ENCODE measurements around the gene NTN1. TPM values are rescaled to one million over a fixed set of nuclear protein-coding genes. Genes with fewer than 3 reads are reported as not detected.
A peak's percentile ranks its signal among the peaks of the same experiment; 100 is the strongest.

NTN1 gene
- total RNA-seq, 4 donors from 2014 or later: 9.8 to 33.6 (median 17.6) TPM

DNA sequence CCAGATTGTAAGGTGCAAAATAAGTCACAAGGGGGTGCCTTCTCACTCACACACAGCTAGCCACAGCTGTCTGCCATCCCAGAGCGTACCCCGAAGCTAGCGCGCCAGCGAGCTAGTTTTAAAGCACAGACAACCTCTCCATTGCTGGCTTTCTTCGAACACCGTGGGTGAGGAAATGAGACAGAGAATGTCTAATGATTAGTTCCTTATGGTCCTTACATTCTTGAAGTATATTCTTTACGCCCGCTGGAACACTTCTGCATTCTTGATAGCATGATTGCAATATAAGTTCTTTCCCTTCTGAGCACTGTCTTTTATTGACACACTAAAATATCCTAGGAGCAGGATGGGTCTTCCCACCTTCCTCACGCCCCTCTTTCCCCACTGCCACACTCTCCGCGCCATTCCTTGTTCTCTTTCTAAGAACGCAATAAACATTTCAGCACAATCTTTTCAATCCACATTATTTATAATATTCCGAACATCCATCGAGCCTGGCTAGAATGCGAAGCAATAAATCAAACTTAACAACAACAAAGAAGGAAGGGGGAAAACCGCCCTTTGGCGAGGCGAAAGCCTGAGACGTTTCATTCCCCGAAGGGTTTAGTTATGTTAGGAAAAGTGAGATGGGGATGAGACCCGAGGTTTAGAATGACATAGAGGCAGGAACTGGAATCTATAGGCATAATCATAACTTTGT lies 251.3 kb downstream of the NTN1 start:
- intact Hi-C loops (cut with DNase I): no loop called here
- no peaks in the 10 kb centered on the region for H3K27me3 ChIP-seq
- no peaks in the 10 kb centered on the region for H3K9me3 ChIP-seq
- H3K27ac ChIP-seq: peak overlapping the region; percentile 30 to 66 (median 52)
- no peak for DNase-seq
- peak overlapping the region in 1 of 4 donors; percentile 37 for H3K4me3 ChIP-seq
- H3K4me1 ChIP-seq: no peaks in the 10 kb centered on the region
- H3K36me3 ChIP-seq: no peaks in the 10 kb centered on the region
- TF ChIP-seq POLR2A (IDR thresholded peaks at IDR 0.05): no peak
- TF ChIP-seq, protein P1, sequence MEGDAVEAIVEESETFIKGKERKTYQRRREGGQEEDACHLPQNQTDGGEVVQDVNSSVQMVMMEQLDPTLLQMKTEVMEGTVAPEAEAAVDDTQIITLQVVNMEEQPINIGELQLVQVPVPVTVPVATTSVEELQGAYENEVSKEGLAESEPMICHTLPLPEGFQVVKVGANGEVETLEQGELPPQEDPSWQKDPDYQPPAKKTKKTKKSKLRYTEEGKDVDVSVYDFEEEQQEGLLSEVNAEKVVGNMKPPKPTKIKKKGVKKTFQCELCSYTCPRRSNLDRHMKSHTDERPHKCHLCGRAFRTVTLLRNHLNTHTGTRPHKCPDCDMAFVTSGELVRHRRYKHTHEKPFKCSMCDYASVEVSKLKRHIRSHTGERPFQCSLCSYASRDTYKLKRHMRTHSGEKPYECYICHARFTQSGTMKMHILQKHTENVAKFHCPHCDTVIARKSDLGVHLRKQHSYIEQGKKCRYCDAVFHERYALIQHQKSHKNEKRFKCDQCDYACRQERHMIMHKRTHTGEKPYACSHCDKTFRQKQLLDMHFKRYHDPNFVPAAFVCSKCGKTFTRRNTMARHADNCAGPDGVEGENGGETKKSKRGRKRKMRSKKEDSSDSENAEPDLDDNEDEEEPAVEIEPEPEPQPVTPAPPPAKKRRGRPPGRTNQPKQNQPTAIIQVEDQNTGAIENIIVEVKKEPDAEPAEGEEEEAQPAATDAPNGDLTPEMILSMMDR (IDR thresholded peaks at IDR 0.05): no peak
- WGBS, 2 donors: 67 to 78% methylated on average over 22 of the region's 22 CpGs

DNA sequence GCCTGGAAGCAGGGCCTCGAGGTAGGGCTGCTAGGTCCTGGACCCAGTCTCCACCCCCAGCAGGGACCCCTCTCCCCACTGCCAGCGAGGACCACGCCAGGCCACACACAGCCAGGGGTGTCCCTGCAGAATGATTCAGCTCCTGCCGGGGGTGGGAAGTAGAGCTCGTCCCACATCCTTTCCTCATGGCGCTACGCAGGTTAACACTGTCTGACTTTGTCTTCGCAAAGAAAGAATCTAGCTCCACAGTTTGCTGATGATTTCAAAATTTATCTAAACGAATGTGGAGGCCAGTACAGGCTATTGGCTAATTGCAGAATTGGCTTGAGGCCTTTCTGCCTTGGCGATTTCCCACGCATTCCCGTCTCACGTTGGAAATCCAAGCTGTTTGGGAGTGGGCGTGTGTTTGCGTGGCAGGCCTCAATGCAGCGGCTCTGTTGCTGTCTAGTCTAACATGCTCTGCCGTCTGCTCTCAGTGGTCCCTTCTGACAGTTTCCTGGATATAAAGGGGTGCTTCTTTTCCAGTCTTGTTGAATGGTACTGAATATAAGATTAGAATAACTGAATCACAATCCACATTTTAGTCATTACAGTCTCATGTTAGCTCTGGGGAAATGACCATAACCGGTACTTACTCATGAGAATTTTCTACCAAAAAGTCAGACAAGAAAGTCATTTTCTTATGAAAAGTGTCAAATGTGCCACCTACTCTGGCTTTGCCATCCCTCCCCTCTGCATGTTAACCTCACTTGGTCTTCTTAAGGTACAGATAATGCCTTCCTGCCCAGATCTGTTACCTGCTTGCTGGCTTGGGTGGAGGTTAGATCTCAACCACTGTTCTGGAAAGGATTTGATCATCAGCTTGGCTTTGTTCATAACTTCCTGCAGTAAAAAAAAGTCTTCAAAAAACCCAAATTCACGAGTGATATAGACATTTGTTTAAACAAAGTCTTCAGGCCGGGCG lies 252.4 kb downstream of the NTN1 start:
- Histone ChIP-seq H3K9me3 (no peaks in the 10 kb centered on the region), H3K4me3 (peak overlapping the region in 1 of 4 donors; percentile 37), H3K36me3 (no peaks in the 10 kb centered on the region), H3K27me3 (no peaks in the 10 kb centered on the region), H3K27ac (peak overlapping the region; percentile 30 to 66 (median 52)), H3K4me1 (no peaks in the 10 kb centered on the region)
- 64 to 71% methylated on average over 19 to 20 of the region's 21 CpGs for WGBS, 2 donors
- DNase-seq: no peak
- TF ChIP-seq, protein P1 (IDR thresholded peaks at IDR 0.05): no peak
- no peak for TF ChIP-seq POLR2A (IDR thresholded peaks at IDR 0.05)
- intact Hi-C loops (cut with DNase I): no loop called here

DNA sequence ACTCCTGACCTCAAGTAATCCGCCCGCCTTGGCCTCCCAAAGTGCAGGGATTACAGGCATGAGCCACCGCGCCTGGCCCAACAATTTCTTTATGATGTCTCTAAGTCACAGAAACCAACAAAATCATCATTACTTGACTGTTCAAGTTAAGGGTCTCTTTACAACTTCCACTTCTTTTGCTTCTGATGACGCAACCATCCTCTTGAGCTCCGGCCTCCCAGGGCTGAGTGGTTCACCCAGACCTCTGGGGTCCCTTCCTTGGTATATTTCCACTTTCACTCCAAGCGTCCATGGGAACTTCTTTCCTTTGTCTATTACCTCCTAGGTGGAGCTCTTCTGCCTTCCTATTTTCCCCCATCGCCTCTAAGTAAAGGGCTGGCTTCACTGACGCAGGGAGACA lies 253.7 kb downstream of the NTN1 start:
- 95 to 96% methylated on average over 9 of the region's 9 CpGs for WGBS, 2 donors
- TF ChIP-seq POLR2A (IDR thresholded peaks at IDR 0.05): no peak
- TF ChIP-seq, protein P1 (IDR thresholded peaks at IDR 0.05): no peak
- Histone ChIP-seq H3K27ac (no peak overlapping the region), H3K4me1 (no peaks in the 10 kb centered on the region), H3K9me3 (no peaks in the 10 kb centered on the region), H3K36me3 (no peaks in the 10 kb centered on the region), H3K27me3 (no peaks in the 10 kb centered on the region), H3K4me3 (no peak overlapping the region)
- no peak for DNase-seq
- intact Hi-C loops (cut with DNase I): no loop called here

DNA sequence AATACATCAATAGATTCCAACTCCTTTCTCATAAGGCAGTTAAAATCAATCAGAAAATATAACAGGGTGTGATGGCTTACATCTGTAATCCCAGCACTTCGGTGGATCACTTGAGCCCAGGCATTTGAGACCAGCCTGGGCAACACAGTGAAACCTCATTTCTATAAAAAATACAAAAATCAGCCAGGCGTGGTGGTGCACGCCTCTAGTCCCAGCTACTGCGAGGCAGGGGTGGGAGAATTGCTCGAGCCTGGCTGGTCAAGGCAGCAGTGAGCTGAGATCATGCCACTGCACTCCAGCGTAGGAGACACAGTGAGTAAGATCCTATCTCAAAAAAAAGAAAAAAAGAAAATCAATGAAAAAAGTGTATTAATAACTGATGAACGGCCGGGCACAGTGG lies 258.6 kb downstream of the NTN1 start:
- intact Hi-C loops (cut with DNase I): no loop called here
- H3K9me3 ChIP-seq: no peaks in the 10 kb centered on the region
- H3K4me3 ChIP-seq: no peak overlapping the region
- no peaks in the 10 kb centered on the region for H3K36me3 ChIP-seq
- peaks cover 0 to 9% (median 2%) of the 10 kb centered on the region in 3 donors for H3K4me1 ChIP-seq
- WGBS, 2 donors: 87 to 92% methylated on average over 8 of the region's 8 CpGs
- TF ChIP-seq, protein P1 (IDR thresholded peaks at IDR 0.05): no peak
- no peak for TF ChIP-seq POLR2A (IDR thresholded peaks at IDR 0.05)
- H3K27me3 ChIP-seq: no peaks in the 10 kb centered on the region
- H3K27ac ChIP-seq: no peak overlapping the region
- DNase-seq: no peak

DNA sequence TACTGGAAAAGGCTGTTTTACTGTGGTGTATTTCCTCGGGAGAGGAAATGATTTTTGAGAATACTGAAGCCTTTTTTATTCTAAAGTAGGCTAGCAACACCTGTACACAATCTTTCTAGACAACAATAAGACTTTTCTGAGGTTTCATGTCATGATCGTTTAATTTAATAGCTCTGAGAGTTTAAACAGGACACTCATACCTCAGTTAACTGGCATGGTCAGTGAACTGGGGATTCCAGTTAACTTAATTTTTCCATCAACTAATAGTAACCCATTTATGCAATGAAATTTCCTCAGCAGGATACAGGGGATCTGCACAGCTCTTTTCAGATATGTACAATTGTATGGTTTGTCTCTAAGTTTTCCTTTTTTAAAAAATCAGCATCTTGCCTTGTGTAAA lies 262.6 kb downstream of the NTN1 start:
- Histone ChIP-seq H3K4me1 (peaks cover 0 to 30% (median 5%) of the 10 kb centered on the region in 3 donors), H3K4me3 (no peak overlapping the region), H3K27me3 (no peaks in the 10 kb centered on the region), H3K27ac (no peak overlapping the region), H3K9me3 (no peaks in the 10 kb centered on the region), H3K36me3 (no peaks in the 10 kb centered on the region)
- 58 to 82% methylated on average over 2 of the region's 2 CpGs for WGBS, 2 donors
- TF ChIP-seq POLR2A (IDR thresholded peaks at IDR 0.05): no peak
- TF ChIP-seq, protein P1 (IDR thresholded peaks at IDR 0.05): no peak
- intact Hi-C loops (cut with DNase I): no loop called here
- no peak for DNase-seq
